Fibroblast of gingiva (primary cell): Measurements from ENCODE around the gene VWF.
A peak's percentile ranks its signal among the peaks of the same experiment; 100 is the strongest.

Experiments
- DNase-seq: peaks from one replicate; pipeline ENCODE4 v3.0.0-alpha.2; 2011; ENCODE audit warnings: low read depth

VWF gene

GRCh38 chr12:5982106-5982505 is 142.4 kb downstream of the VWF start:
- DNase-seq: no peak

- no peak for DNase-seq
Measured at GRCh38 chr12:5977556-5977955, 146.9 kb downstream of the VWF start.

- DNase-seq: no peak
Measured at GRCh38 chr12:5976711-5977110, 147.8 kb downstream of the VWF start.

- DNase-seq: no peak
Measured at GRCh38 chr12:5976196-5976595, 148.3 kb downstream of the VWF start.

GRCh38 chr12:5973461-5974115 is 150.9 kb downstream of the VWF start:
- no peak for DNase-seq

GRCh38 chr12:5972387-5972786 is 152.1 kb downstream of the VWF start:
- no peak for DNase-seq

GRCh38 chr12:5971194-5971850 is 153.1 kb downstream of the VWF start:
- DNase-seq: no peak

- no peak for DNase-seq
Measured at GRCh38 chr12:5969974-5970690, 154.3 kb downstream of the VWF start.

- no peak for DNase-seq
Measured at GRCh38 chr12:5969156-5969973, 155.1 kb downstream of the VWF start.

- DNase-seq: no peak
Measured at GRCh38 chr12:5967645-5968415, 156.6 kb downstream of the VWF start.

GRCh38 chr12:5966486-5967095 is 157.9 kb downstream of the VWF start:
- no peak for DNase-seq

- DNase-seq: peak; percentile 39
Measured at GRCh38 chr12:5965950-5966383, 158.5 kb downstream of the VWF start.

GRCh38 chr12:5964913-5965900 is 159.3 kb downstream of the VWF start:
- no peak for DNase-seq

GRCh38 chr12:5963515-5963914 is 161.0 kb downstream of the VWF start:
- DNase-seq: no peak

- DNase-seq: no peak
Measured at GRCh38 chr12:5960783-5961182, 163.7 kb downstream of the VWF start.

- no peak for DNase-seq
Measured at GRCh38 chr12:5956987-5957386, 167.5 kb downstream of the VWF start.

- DNase-seq: no peak
Measured at GRCh38 chr12:5954661-5955060, 169.8 kb downstream of the VWF start.

- DNase-seq: no peak
Measured at GRCh38 chr12:5953835-5954586, 170.5 kb downstream of the VWF start.

- DNase-seq: no peak
Measured at GRCh38 chr12:5952031-5952430, 172.4 kb downstream of the VWF start.
